HG02642 (cell line): ENCODE results near the gene NOC4L.
"Not testable (repeated sequence)": the region's sequence is repeated elsewhere in the genome, so short reads cannot be mapped to it uniquely, and the experiment has no call there.

Experiments
- ATAC-seq: cut with Tn5 transposase; IDR thresholded peaks from one replicate; pipeline ENCODE4 v1.9.1; 2021; ENCODE audit warnings: mild to moderate bottlenecking; ENCODE audit not compliant: unreplicated experiment, poor library complexity

Gene NOC4L

GRCh38 chr12:132144115-132144809, at the start of gene NOC4L, which contains the start of gene DDX51:
TSS of gene NOC4L (plus strand) at chr12:132144457. CDS start at chr12:132144489, 32 bp downstream.
TSS of gene DDX51 (minus strand) at chr12:132144319. CDS start at chr12:132144296, 23 bp downstream.
- peak; percentile 82 for ATAC-seq

- ATAC-seq, result no peak
Observed at GRCh38 chr12:132095520-132096409, 48.5 kb upstream of the NOC4L start.

- ATAC-seq, result no peak
Observed at GRCh38 chr12:132099739-132100138, 44.5 kb upstream of the NOC4L start.

- ATAC-seq, result no peak
Observed at GRCh38 chr12:132100306-132101065, 43.8 kb upstream of the NOC4L start.

GRCh38 chr12:132102297-132102696, 42.0 kb upstream of the NOC4L start:
- no peak for ATAC-seq

- ATAC-seq, result not testable (repeated sequence)
Observed at GRCh38 chr12:132103072-132103471, 41.2 kb upstream of the NOC4L start.

GRCh38 chr12:132103542-132104308, 40.5 kb upstream of the NOC4L start:
- no peak for ATAC-seq

GRCh38 chr12:132105467-132105866, 38.8 kb upstream of the NOC4L start:
- ATAC-seq, result no peak

- ATAC-seq, result no peak
Observed at GRCh38 chr12:132106921-132107320, 37.3 kb upstream of the NOC4L start.

- ATAC-seq, result no peak
Observed at GRCh38 chr12:132108211-132108832, 35.9 kb upstream of the NOC4L start.

- no peak for ATAC-seq
Observed at GRCh38 chr12:132109741-132110140, 34.5 kb upstream of the NOC4L start.

GRCh38 chr12:132110677-132111076, 33.6 kb upstream of the NOC4L start:
- ATAC-seq, result no peak

- no peak for ATAC-seq
Observed at GRCh38 chr12:132111654-132112304, 32.5 kb upstream of the NOC4L start.

GRCh38 chr12:132114667-132115066, 29.6 kb upstream of the NOC4L start:
- ATAC-seq, result no peak

- ATAC-seq, result no peak
Observed at GRCh38 chr12:132115500-132115899, 28.8 kb upstream of the NOC4L start.

GRCh38 chr12:132116709-132117557, 27.3 kb upstream of the NOC4L start:
- no peak for ATAC-seq

- ATAC-seq, result no peak
Observed at GRCh38 chr12:132117558-132117875, 26.7 kb upstream of the NOC4L start.

GRCh38 chr12:132118876-132119275, 25.4 kb upstream of the NOC4L start:
- no peak for ATAC-seq
